Measurements from ENCODE around the gene ANKS1B. TPM values are rescaled to one million over a fixed set of nuclear protein-coding genes. Genes with fewer than 3 reads are reported as not detected.
"Not testable (repeated sequence)": the region's sequence is repeated elsewhere in the genome, so short reads cannot be mapped to it uniquely, and the experiment has no call there.

The ANKS1B gene
- total RNA-seq, 3 donors from 2014 or later (not counting 1 experiment from before 2014, with no cell fraction given): not detected

GRCh38 chr12:99332936-99333591 is 651.7 kb downstream of the ANKS1B start:
- H3K36me3 ChIP-seq (ENCODE audit: control insufficient read depth, insufficient read depth, low read length): no peaks in the 10 kb centered on the region
- 8% methylated on average over 2 of the region's 2 CpGs for WGBS (ENCODE audit: insufficient coverage)

GRCh38 chr12:99330216-99330615 is 654.5 kb downstream of the ANKS1B start:
- Histone ChIP-seq H3K4me3 (ENCODE audit: low read length) (no peak overlapping the region), H3K4me1 (ENCODE audit: control insufficient read depth, insufficient read depth, low read length) (no peaks in the 10 kb centered on the region), H3K36me3 (ENCODE audit: control insufficient read depth, insufficient read depth, low read length) (no peaks in the 10 kb centered on the region), H3K27ac (ENCODE audit: low read length) (no peak overlapping the region), H3K27me3 (ENCODE audit: control insufficient read depth, insufficient read depth, low read length) (no peaks in the 10 kb centered on the region), H3K9me3 (ENCODE audit: control insufficient read depth, insufficient read depth, low read length) (no peaks in the 10 kb centered on the region)
- peaks cover under 1 to 3% of the 10 kb centered on the region in 2 donors for H3K9me3 Mint-ChIP-seq
- H3K27ac Mint-ChIP-seq: no peak overlapping the region
- no peak overlapping the region for H3K4me3 Mint-ChIP-seq
- no peaks in the 10 kb centered on the region for H3K4me1 Mint-ChIP-seq
- WGBS (ENCODE audit: insufficient coverage): no CpG with 5 or more reads among the region's 1 CpG
- ATAC-seq (no peak), DNase-seq (no peak)
- no peaks in the 10 kb centered on the region for H3K36me3 Mint-ChIP-seq
- no peaks in the 10 kb centered on the region for H3K27me3 Mint-ChIP-seq (ENCODE audit: low read depth in 2 of 2)
- intact Hi-C loops (cut with micrococcal nuclease): no loop called here
- TF ChIP-seq, protein P1, sequence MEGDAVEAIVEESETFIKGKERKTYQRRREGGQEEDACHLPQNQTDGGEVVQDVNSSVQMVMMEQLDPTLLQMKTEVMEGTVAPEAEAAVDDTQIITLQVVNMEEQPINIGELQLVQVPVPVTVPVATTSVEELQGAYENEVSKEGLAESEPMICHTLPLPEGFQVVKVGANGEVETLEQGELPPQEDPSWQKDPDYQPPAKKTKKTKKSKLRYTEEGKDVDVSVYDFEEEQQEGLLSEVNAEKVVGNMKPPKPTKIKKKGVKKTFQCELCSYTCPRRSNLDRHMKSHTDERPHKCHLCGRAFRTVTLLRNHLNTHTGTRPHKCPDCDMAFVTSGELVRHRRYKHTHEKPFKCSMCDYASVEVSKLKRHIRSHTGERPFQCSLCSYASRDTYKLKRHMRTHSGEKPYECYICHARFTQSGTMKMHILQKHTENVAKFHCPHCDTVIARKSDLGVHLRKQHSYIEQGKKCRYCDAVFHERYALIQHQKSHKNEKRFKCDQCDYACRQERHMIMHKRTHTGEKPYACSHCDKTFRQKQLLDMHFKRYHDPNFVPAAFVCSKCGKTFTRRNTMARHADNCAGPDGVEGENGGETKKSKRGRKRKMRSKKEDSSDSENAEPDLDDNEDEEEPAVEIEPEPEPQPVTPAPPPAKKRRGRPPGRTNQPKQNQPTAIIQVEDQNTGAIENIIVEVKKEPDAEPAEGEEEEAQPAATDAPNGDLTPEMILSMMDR (IDR thresholded peaks at IDR 0.05): no peak

More at GRCh38 chr12:99332936-99333591, 651.7 kb downstream of the ANKS1B start:
- no peak overlapping the region for H3K4me3 ChIP-seq (ENCODE audit: low read length)
- no peak overlapping the region for H3K4me3 Mint-ChIP-seq
- H3K4me1 Mint-ChIP-seq: no peaks in the 10 kb centered on the region
- no peaks in the 10 kb centered on the region for H3K4me1 ChIP-seq (ENCODE audit: control insufficient read depth, insufficient read depth, low read length)
- H3K27me3 ChIP-seq (ENCODE audit: control insufficient read depth, insufficient read depth, low read length): no peaks in the 10 kb centered on the region
- H3K9me3 ChIP-seq (ENCODE audit: control insufficient read depth, insufficient read depth, low read length): peaks cover 6% of the 10 kb centered on the region
- H3K27me3 Mint-ChIP-seq (ENCODE audit: low read depth in 2 of 2): no peaks in the 10 kb centered on the region
- H3K9me3 Mint-ChIP-seq: peaks cover 0 to 8% of the 10 kb centered on the region in 2 donors
- no peak overlapping the region for H3K27ac ChIP-seq (ENCODE audit: low read length)
- no peak overlapping the region for H3K27ac Mint-ChIP-seq
- no peaks in the 10 kb centered on the region for H3K36me3 Mint-ChIP-seq
- intact Hi-C loops (cut with micrococcal nuclease): no loop called here
- TF ChIP-seq, protein P1 (IDR thresholded peaks at IDR 0.05): no peak
- no peak for DNase-seq
- no peak for ATAC-seq

GRCh38 chr12:99321210-99321609 is 663.5 kb downstream of the ANKS1B start:
- DNase-seq; H3K4me3 ChIP-seq (ENCODE audit: low read length); H3K27me3 ChIP-seq (ENCODE audit: control insufficient read depth, insufficient read depth, low read length); H3K27ac ChIP-seq (ENCODE audit: low read length); H3K36me3 Mint-ChIP-seq; H3K27me3 Mint-ChIP-seq (ENCODE audit: low read depth in 2 of 2); H3K9me3 ChIP-seq (ENCODE audit: control insufficient read depth, insufficient read depth, low read length); ATAC-seq; H3K4me1 Mint-ChIP-seq; H3K36me3 ChIP-seq (ENCODE audit: control insufficient read depth, insufficient read depth, low read length); H3K27ac Mint-ChIP-seq; H3K4me1 ChIP-seq (ENCODE audit: control insufficient read depth, insufficient read depth, low read length); H3K4me3 Mint-ChIP-seq; intact Hi-C loops (cut with micrococcal nuclease): not testable (repeated sequence)
- H3K9me3 Mint-ChIP-seq: peaks cover 10 to 26% of the 10 kb centered on the region in 2 donors
- WGBS (ENCODE audit: insufficient coverage): 90% methylated on average over 9 of the region's 9 CpGs

DNA sequence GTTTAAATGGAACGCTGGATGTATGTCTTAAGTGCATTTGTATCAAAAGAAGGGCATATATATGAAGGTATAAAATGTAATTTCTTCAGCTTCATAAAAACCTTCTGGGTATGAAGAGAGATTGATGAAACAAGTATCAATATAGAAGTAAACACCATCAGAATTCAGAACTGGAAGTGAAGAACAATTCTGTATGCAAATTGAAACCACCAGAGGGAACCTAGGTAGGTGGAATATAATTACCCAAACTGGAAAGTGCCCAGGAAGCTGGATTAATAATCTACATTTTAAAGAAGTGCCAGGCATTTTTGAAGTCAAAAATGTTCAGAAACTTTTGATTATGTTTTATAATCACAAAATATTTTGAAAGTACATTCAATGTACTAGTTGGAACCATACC is 673.4 kb downstream of the ANKS1B start:
- WGBS (ENCODE audit: insufficient coverage): 100% methylated on average over 1 of the region's 1 CpG
- peaks cover 10% of the 10 kb centered on the region for H3K36me3 Mint-ChIP-seq
- DNase-seq (no peak), ATAC-seq (no peak)
- TF ChIP-seq, protein P1 (IDR thresholded peaks at IDR 0.05): no peak
- no peaks in the 10 kb centered on the region for H3K27me3 Mint-ChIP-seq (ENCODE audit: low read depth in 2 of 2)
- H3K4me1 Mint-ChIP-seq: no peaks in the 10 kb centered on the region
- Histone ChIP-seq H3K4me1 (ENCODE audit: control insufficient read depth, insufficient read depth, low read length) (no peaks in the 10 kb centered on the region), H3K27me3 (ENCODE audit: control insufficient read depth, insufficient read depth, low read length) (no peaks in the 10 kb centered on the region), H3K36me3 (ENCODE audit: control insufficient read depth, insufficient read depth, low read length) (no peaks in the 10 kb centered on the region), H3K9me3 (ENCODE audit: control insufficient read depth, insufficient read depth, low read length) (no peaks in the 10 kb centered on the region), H3K4me3 (ENCODE audit: low read length) (no peak overlapping the region), H3K27ac (ENCODE audit: low read length) (no peak overlapping the region)
- intact Hi-C loops (cut with micrococcal nuclease): no loop called here
- no peak overlapping the region for H3K4me3 Mint-ChIP-seq
- no peak overlapping the region for H3K27ac Mint-ChIP-seq
- H3K9me3 Mint-ChIP-seq: peaks cover 3 to 23% of the 10 kb centered on the region in 2 donors

Measured in natural killer cell (primary cell).